Measurements from ENCODE around the gene PTGDR2. TPM values are rescaled to one million over a fixed set of nuclear protein-coding genes. Genes with fewer than 3 reads are reported as not detected.

The PTGDR2 gene
- total and polyA plus RNA-seq, 2 experiments from 2014 or later = 0.06 TPM; not detected in 1

GRCh38 chr11:60852982-60853950 lies 2.5 kb downstream of the PTGDR2 start:
- H4K20me1 ChIP-seq (ENCODE audit: insufficient read depth) = no peaks in the 10 kb centered on the region
- no peaks in the 10 kb centered on the region for H3K79me2 ChIP-seq (ENCODE audit: insufficient read depth)
- TF ChIP-seq EZH2phosphoT487 (IDR thresholded peaks at IDR 0.05; ENCODE audit: insufficient read depth, low read depth) (no peak), EZH2 (IDR thresholded peaks at IDR 0.05; ENCODE audit: insufficient read depth, poor library complexity, severe bottlenecking) (no peak)
- no peaks in the 10 kb centered on the region for H3K27me3 ChIP-seq (replicated peaks; ENCODE audit: insufficient read depth)
- no peaks in the 10 kb centered on the region for H3K9me3 ChIP-seq (ENCODE audit: low read depth)
- no peak overlapping the region for H3K27ac ChIP-seq
- in situ Hi-C loops (cut with MboI) = no loop called here
- no peak overlapping the region for H2AFZ ChIP-seq
- no peaks in the 10 kb centered on the region for H3K9me2 ChIP-seq (ENCODE audit: insufficient read depth)
- no peak overlapping the region for H3K4me2 ChIP-seq (ENCODE audit: unreplicated experiment)
- WGBS, 2 experiments (ENCODE audit: low coverage in 1 of 2, low lambda C conversion rate in 2 of 2, missing lambda C conversion rate in 2 of 2) = 89% methylated on average over 62 to 66 of the region's 68 CpGs
- H3K4me3 ChIP-seq = no peak overlapping the region
- DNase-seq = no peak
- no peaks in the 10 kb centered on the region for H3F3A ChIP-seq (ENCODE audit: insufficient read depth)
- H3K36me3 ChIP-seq (ENCODE audit: low read depth) = no peaks in the 10 kb centered on the region; the same call in 1 of the 2 replicates
- H3K4me1 ChIP-seq (ENCODE audit: insufficient read depth) = no peaks in the 10 kb centered on the region
- H3K9ac ChIP-seq = no peak overlapping the region

- Histone ChIP-seq H3K36me3 (ENCODE audit: low read depth) (no peaks in the 10 kb centered on the region; the same call in 1 of the 2 replicates), H4K20me1 (ENCODE audit: insufficient read depth) (no peaks in the 10 kb centered on the region), H3K9me3 (ENCODE audit: low read depth) (no peaks in the 10 kb centered on the region), H2AFZ (no peak overlapping the region), H3K27ac (no peak overlapping the region), H3K9ac (no peak overlapping the region), H3K79me2 (ENCODE audit: insufficient read depth) (peaks cover 1% of the 10 kb centered on the region; the same call in 1 of the 2 replicates), H3K4me1 (ENCODE audit: insufficient read depth) (no peaks in the 10 kb centered on the region), H3K9me2 (ENCODE audit: insufficient read depth) (no peaks in the 10 kb centered on the region), H3K4me3 (no peak overlapping the region), H3F3A (ENCODE audit: insufficient read depth) (no peaks in the 10 kb centered on the region), H3K4me2 (ENCODE audit: unreplicated experiment) (no peak overlapping the region), H3K27me3 (replicated peaks; ENCODE audit: insufficient read depth) (no peaks in the 10 kb centered on the region)
- TF ChIP-seq EZH2 (IDR thresholded peaks at IDR 0.05; ENCODE audit: insufficient read depth, poor library complexity, severe bottlenecking) (no peak), EZH2phosphoT487 (IDR thresholded peaks at IDR 0.05; ENCODE audit: insufficient read depth, low read depth) (no peak)
- in situ Hi-C loops (cut with MboI) = no loop called here
- WGBS, 2 experiments (ENCODE audit: low coverage in 1 of 2, low lambda C conversion rate in 2 of 2, missing lambda C conversion rate in 2 of 2) = 77 to 85% methylated on average over 49 to 78 of the region's 78 CpGs
- no peak for DNase-seq
These were observed 3.4 kb downstream of the PTGDR2 start for GRCh38 chr11:60852117-60852981.

GRCh38 chr11:60851327-60852104 lies 4.2 kb downstream of the PTGDR2 start:
- peaks cover 7% of the 10 kb centered on the region; the same call in 1 of the 2 replicates for H3K79me2 ChIP-seq (ENCODE audit: insufficient read depth)
- TF ChIP-seq EZH2phosphoT487 (IDR thresholded peaks at IDR 0.05; ENCODE audit: insufficient read depth, low read depth) (no peak), EZH2 (IDR thresholded peaks at IDR 0.05; ENCODE audit: insufficient read depth, poor library complexity, severe bottlenecking) (no peak)
- H3K4me3 ChIP-seq = no peak overlapping the region
- no peaks in the 10 kb centered on the region for H3K27me3 ChIP-seq (replicated peaks; ENCODE audit: insufficient read depth)
- H4K20me1 ChIP-seq (ENCODE audit: insufficient read depth) = no peaks in the 10 kb centered on the region
- H3K9me2 ChIP-seq (ENCODE audit: insufficient read depth) = no peaks in the 10 kb centered on the region
- no peak overlapping the region for H3K9ac ChIP-seq
- in situ Hi-C loops (cut with MboI) = no loop called here
- H3K9me3 ChIP-seq (ENCODE audit: low read depth) = no peaks in the 10 kb centered on the region
- H3K36me3 ChIP-seq (ENCODE audit: low read depth) = no peaks in the 10 kb centered on the region; the same call in 1 of the 2 replicates
- no peaks in the 10 kb centered on the region for H3F3A ChIP-seq (ENCODE audit: insufficient read depth)
- no peak for DNase-seq
- H3K27ac ChIP-seq = no peak overlapping the region
- no peak overlapping the region for H3K4me2 ChIP-seq (ENCODE audit: unreplicated experiment)
- 89 to 95% methylated on average over 17 of the region's 17 CpGs for WGBS, 2 experiments (ENCODE audit: low coverage in 1 of 2, low lambda C conversion rate in 2 of 2, missing lambda C conversion rate in 2 of 2)
- H3K4me1 ChIP-seq (ENCODE audit: insufficient read depth) = no peaks in the 10 kb centered on the region
- H2AFZ ChIP-seq = no peak overlapping the region

Measured in GM23248 (cell line).